Stomach (tissue), 9 donors: Measurements from ENCODE around the gene USP28. TPM values are rescaled to one million over a fixed set of nuclear protein-coding genes. Genes with fewer than 3 reads are reported as not detected.
A peak's percentile ranks its signal among the peaks of the same experiment; 100 is the strongest.

ENCODE experiments used
- DNase-seq, 2 donors: peaks; one replicate each; pipeline versions ENCODE4 v3.0.0 to v3.0.0-alpha.2; 2013 to 2019
- H3K27ac ChIP-seq, 5 donors: fragments of 200-600 bp in 4 of 5; sonication (generic) in 4 of 5; one replicate each; pipeline ENCODE4 v1.5.1; 2013 to 2019; ENCODE audit warnings: mild to moderate bottlenecking in 1 of 5, moderate library complexity in 1 of 5
- H3K27me3 ChIP-seq, 3 donors: fragments of 200-600 bp; sonication (generic); one replicate each; pipeline ENCODE4 v1.5.1; 2017 to 2019; ENCODE audit warnings: mixed run types in 1 of 3
- H3K36me3 ChIP-seq, 4 donors: fragments of 200-600 bp; sonication (generic); 1 replicate in 3 of 4; 2 replicates in 1 of 4; pipeline ENCODE4 v1.5.1; 2016 to 2019
- H3K4me1 ChIP-seq, 4 donors: fragments of 200-600 bp; sonication (generic); one replicate each; pipeline ENCODE4 v1.5.1; 2016 to 2019
- H3K4me3 ChIP-seq, 4 donors: fragments of 200-600 bp; sonication (generic) in 3 of 4; one replicate each; pipeline ENCODE4 v1.5.1; 2016 to 2019; ENCODE audit warnings: mild to moderate bottlenecking in 1 of 4
- H3K9me3 ChIP-seq, 4 donors: fragments of 200-600 bp; sonication (generic); one replicate each; pipeline ENCODE4 v1.5.1; 2016 to 2019
- CTCF ChIP-seq, 7 experiments: fragments of 450-650 bp in 4 of 7; fragments of 200-600 bp in 3 of 7; sonication (generic) in 3 of 7; IDR thresholded peaks; one replicate each; pipeline ENCODE4 v1.5.1; 2016 to 2019; ENCODE audit warnings: antibody characterized with exemption in 7 of 7, control low read depth in 2 of 7, mild to moderate bottlenecking in 1 of 7
- EP300 ChIP-seq: sonication (generic); formaldehyde crosslinking; IDR thresholded peaks from one replicate; pipeline ENCODE4 v1.6.1; 2017; ENCODE audit warnings: antibody characterized with exemption
- POLR2A ChIP-seq, 4 donors: fragments of 450-650 bp; IDR thresholded peaks; one replicate each; pipeline ENCODE4 v1.6.1; 2016; ENCODE audit warnings: antibody characterized with exemption in 4 of 4, control low read depth in 2 of 4, mild to moderate bottlenecking in 1 of 4, moderate library complexity in 1 of 4
- POLR2AphosphoS5 ChIP-seq, 3 donors: sonication (generic); formaldehyde crosslinking; IDR thresholded peaks; one replicate each; pipeline ENCODE4 v1.6.1; 2016; ENCODE audit warnings: antibody characterized with exemption in 3 of 3
- WGBS, 5 donors: extraction: QIAGEN DNeasy Blood & Tissue Kit in 3 of 5; methylation state at CpG; one replicate each; pipeline versions ENCODE4 v1.1.5 to v1.1.7; 2013 to 2018; 5-methylcytosine and 5-hydroxymethylcytosine counted together
- intact Hi-C: fragments of 100-400 bp; cut with DNase I; formaldehyde crosslinking; loops from one replicate; pipeline ENCODE4 v1.15.1; 2023; ENCODE audit warnings: low total_unique reads
- polyA plus RNA-seq, 3 donors: library from polyadenylated mRNA; stranded (reverse); fragments of 200-250 nt; gene quantifications; one replicate each; pipeline ENCODE4 v1.2.3, GENCODE V29; 2013
- total RNA-seq, 5 donors: library from RNA; depleted of rRNA; stranded (reverse); fragments of >200 nt; gene quantifications; one replicate each; pipeline versions ENCODE4 v1.1.0 to v1.2.3, GENCODE V29; 2014 to 2016
- donor health status: healthy with polysubstance abuse.
- donor health status: Bipolar disorder and iron deficiency.
- donor health status: healthy.

USP28 gene
- total and polyA plus RNA-seq, 8 donors, result 0.87 to 23.9 (median 8.0) TPM

GRCh38 chr11:113782134-113782533 is 93.2 kb downstream of the USP28 start:
- intact Hi-C loops, result no loop called here
- Histone ChIP-seq H3K27me3 (peaks cover 0 to 4% (median 0%) of the 10 kb centered on the region in 3 donors), H3K27ac (peak overlapping the region in 1 of 5 donors; percentile 28), H3K36me3 (no peaks in the 10 kb centered on the region), H3K4me3 (no peak overlapping the region), H3K9me3 (no peaks in the 10 kb centered on the region), H3K4me1 (peaks cover 3 to 20% (median 14%) of the 10 kb centered on the region in 4 donors)
- 29 to 48% (median 41%) methylated on average over 1 of the region's 1 CpG for WGBS, 5 donors
- peak in 1 of 2 donors; percentile 6 for DNase-seq
- TF ChIP-seq POLR2A (IDR thresholded peaks at IDR 0.05) (no peak), EP300 (no peak), CTCF (IDR thresholded peaks at IDR 0.05) (no peak), POLR2AphosphoS5 (IDR thresholded peaks at IDR 0.05) (no peak)

DNA sequence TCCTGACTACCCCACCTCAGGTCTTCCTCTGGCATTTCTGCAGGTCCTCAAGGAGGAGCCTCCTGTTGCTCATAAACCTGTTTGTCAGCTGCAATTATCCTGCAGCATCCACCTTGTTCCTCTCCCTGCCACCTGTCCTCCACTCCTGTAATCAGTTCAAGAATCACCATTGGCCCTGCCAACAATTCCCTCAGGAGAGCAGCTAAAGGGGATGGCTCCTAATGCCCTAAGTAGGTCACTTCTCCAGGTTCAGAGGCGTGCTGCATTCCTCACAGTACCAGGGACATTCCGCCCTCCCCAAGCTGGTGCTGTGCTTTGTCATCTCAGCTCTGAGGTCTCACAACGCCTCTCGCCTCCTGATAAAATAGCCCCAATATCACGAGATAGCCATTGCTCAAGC is 93.7 kb downstream of the USP28 start:
- no peaks in the 10 kb centered on the region for H3K9me3 ChIP-seq
- H3K27ac ChIP-seq, result peak overlapping the region in 2 of 5 donors; percentile 1 to 28
- peak in 1 of 2 donors; percentile 8 for DNase-seq
- intact Hi-C loops, result no loop called here
- H3K4me1 ChIP-seq, result peaks cover 3 to 20% (median 14%) of the 10 kb centered on the region in 4 donors
- H3K27me3 ChIP-seq, result peaks cover 0 to 4% (median 0%) of the 10 kb centered on the region in 3 donors
- WGBS, 5 donors, result 26 to 55% (median 48%) methylated on average over 5 of the region's 5 CpGs
- TF ChIP-seq EP300 (no peak), POLR2AphosphoS5 (IDR thresholded peaks at IDR 0.05) (no peak), CTCF (IDR thresholded peaks at IDR 0.05) (no peak), POLR2A (IDR thresholded peaks at IDR 0.05) (no peak)
- H3K36me3 ChIP-seq, result no peaks in the 10 kb centered on the region
- H3K4me3 ChIP-seq, result no peak overlapping the region

DNA sequence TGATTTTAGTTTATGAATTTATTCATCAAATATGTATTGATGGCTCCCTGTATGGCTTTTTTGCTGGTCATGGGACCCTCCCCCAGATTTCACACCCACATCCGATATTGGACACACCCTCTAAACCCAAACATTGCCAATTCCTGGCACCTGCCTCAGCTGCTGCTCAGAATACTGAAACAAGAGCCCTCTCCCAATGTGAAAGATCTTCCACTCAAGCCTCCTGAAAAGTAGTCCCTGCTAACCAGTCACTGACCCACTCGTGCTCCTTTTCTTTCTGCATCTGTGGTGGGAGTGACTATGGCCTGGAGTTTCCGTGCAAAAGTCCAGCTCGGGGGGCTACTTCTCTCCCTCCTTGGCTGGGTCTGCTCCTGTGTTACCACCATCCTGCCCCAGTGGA is 95.9 kb downstream of the USP28 start, which contains the start of gene CLDN25:
Gene CLDN25, plus strand, starts transcription at position 301 of the 400 bp plus-strand sequence. Its CDS starts 0 bp downstream, at position 301.
- peaks cover 3 to 20% (median 14%) of the 10 kb centered on the region in 4 donors for H3K4me1 ChIP-seq
- intact Hi-C loops, result no loop called here
- 63 to 83% (median 74%) methylated on average over 4 of the region's 4 CpGs for WGBS, 5 donors
- H3K9me3 ChIP-seq, result no peaks in the 10 kb centered on the region
- H3K36me3 ChIP-seq, result no peaks in the 10 kb centered on the region
- DNase-seq, result no peak
- TF ChIP-seq EP300 (no peak), CTCF (IDR thresholded peaks at IDR 0.05) (no peak), POLR2AphosphoS5 (IDR thresholded peaks at IDR 0.05) (no peak), POLR2A (IDR thresholded peaks at IDR 0.05) (no peak)
- H3K4me3 ChIP-seq, result no peak within 1 kb of the TSS
- H3K27me3 ChIP-seq, result peaks cover 0 to 4% (median 0%) of the 10 kb centered on the region in 3 donors
- peak within 1 kb of the TSS in 3 of 5 donors; percentile 14 to 81 (median 69) for H3K27ac ChIP-seq

DNA sequence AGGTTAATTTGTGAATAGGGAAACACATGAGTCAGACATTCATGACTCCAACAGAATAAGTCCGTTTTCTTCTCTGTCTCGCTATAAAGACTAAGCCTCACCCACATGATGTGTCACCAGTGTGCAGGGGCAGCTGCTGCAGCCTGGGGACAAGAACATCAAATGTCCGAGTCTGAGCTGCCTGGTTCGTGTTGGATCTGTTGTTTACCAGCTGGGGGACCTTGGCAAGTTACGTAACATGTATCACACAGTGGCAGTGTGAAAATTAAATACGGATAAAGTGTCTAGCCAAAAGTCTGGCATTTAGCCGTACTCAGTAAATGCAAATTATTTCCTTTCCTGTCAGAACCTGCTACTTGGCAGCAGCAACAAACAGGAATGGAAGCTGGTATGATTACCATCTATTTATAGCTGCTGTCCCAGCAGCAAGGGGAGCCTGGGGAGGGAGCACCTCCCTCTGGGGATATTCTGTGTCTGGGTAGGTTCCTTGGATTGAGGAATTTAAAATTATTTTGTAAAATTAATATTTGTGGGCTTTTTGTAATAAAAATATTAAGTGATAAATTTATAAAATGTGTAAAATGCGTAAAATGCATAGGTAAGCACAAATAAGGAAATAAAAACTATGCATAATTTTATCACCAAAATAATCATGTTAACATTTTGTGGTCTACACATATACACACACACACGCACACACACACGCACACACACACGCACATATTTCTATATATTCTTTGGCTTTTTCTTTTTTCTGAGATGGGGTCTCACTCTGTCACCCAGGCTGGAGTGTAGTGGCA is 97.1 kb downstream of the USP28 start:
- Histone ChIP-seq H3K9me3 (no peaks in the 10 kb centered on the region), H3K36me3 (no peaks in the 10 kb centered on the region), H3K27me3 (peaks cover 0 to 4% (median 0%) of the 10 kb centered on the region in 3 donors), H3K4me1 (peaks cover 3 to 25% (median 16%) of the 10 kb centered on the region in 4 donors), H3K27ac (peak overlapping the region; percentile 22 to 81 (median 57)), H3K4me3 (peak overlapping the region in 1 of 4 donors; percentile 11)
- 23 to 39% (median 25%) methylated on average over 11 of the region's 11 CpGs for WGBS, 5 donors
- intact Hi-C loops, result no loop called here
- DNase-seq, result peak; percentile 51 to 63
- TF ChIP-seq POLR2A (IDR thresholded peaks at IDR 0.05) (no peak), CTCF (IDR thresholded peaks at IDR 0.05) (no peak), EP300 (no peak), POLR2AphosphoS5 (IDR thresholded peaks at IDR 0.05) (peak in 1 of 3 donors; percentile 62)
